ENCODE data around the gene DAAM2.
A peak's percentile ranks its signal among the peaks of the same experiment; 100 is the strongest.

The DAAM2 gene

GRCh38 chr6:39849764-39850163 lies 57.6 kb downstream of the DAAM2 start:
- DNase-seq = no peak

- peak; percentile 13 for DNase-seq
Observed at GRCh38 chr6:39850736-39851297, 58.6 kb downstream of the DAAM2 start.

DNA sequence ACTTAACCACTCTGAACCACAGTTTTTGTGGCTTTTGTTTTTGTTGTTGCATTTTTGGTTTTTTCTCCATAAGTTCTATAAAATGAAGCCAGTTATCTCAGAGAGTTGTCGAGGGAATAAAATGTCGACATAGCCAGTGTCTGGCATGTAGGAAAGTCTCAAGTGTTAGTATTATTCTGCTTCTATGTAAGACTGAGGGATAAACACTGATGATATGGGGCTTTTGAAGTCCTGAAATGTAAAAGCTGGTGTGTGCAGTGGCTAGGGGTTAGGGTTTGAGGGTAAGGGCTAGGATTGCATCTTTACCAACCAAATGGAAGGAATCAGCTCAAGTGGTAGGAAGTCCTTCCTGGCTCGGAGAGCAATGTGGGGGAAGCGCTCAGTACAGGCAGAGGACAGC lies 59.2 kb downstream of the DAAM2 start:
- no peak for DNase-seq

DNA sequence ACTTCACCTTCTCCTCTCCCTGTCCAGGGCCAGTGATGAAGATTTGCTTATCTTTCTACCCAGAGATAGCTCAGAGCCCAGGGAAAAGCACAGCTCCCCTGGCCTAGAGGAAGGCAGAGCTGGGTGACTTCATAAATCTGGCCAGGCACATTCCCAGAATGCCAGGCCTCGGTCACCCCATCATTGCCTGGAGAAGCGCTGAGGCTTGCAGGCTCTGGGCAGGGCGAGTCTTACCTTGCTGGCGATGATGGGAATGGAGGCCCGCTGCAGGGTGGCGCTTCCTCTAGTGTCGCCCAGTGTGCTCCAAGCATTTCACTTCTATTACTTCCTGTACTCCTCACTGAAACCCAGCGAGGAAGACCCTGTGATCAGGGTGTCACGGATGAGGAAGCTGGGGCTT lies 60.1 kb downstream of the DAAM2 start:
- DNase-seq = no peak

DNA sequence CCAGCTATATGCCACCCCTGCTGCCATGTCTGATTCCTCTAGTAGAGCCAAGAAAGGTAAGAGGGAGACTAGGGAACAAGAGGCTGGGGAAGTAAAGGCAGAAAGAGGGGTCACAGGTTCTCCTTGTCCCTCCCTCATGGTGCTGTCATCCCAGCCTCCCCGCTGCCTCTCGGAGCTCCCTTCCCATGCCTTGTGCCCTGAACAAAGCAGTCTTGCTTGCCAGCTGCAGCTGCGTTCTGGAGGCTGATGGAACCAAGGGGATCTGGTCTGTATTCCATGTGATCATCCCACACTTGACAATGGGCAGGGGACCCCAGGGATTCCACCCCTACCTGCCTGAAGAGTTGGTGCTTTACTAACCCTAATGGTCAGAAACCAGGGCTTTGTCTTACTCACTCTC lies 61.4 kb downstream of the DAAM2 start:
- DNase-seq = no peak

DNA sequence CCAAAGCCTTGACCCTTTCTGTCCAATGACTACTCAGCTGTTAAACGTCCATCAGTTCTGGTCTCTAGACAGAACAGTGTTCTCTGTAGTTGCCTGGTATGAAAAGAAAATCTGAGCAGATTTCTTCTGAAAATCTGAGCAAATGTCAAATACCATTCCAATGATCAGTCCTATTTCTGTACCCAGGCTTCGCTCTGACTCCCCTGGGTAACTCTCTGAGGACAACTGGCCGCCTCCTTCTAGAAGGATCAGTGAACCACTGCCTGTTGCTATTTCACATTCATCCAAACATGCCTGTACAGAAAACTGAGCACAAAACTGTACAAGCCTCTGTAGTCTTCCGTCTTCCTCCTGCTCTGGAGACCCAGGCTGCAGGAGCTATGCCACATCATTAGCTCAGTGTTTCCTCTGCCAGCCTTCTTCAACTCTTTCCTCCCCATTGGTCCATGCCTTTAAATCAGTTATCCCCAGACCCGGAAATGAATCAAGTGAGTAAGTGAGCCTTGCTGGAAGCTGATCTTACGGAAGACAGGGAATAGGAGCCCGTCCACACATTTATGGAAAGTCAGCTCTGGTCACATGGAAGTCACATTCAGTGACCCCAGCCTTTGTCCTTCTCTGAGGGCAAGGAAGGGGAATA lies 63.3 kb downstream of the DAAM2 start:
- DNase-seq = no peak

- peak; percentile 7 for DNase-seq
Observed at GRCh38 chr6:39859025-39859424, 66.8 kb downstream of the DAAM2 start.

DNA sequence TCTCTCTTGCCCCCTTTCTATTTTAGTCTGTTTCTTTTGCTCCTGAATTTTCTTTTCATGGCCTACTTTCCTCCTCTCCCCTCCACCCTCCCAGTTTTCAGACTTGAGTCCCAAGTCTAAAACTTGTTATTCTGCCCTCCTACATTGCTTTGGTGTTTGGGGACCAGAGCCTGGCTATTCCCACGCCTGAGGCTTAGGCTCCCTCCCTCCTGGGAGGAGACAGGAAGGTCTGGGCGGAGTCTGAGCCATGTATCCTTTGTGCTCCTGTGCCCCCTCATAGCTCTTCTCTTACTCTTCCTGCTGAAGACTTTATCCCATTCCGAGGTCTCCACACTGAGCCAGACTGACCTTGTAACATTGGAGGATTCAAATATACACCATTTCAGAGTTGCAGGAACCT lies 69.5 kb downstream of the DAAM2 start:
- no peak for DNase-seq

- peak; percentile 84 for DNase-seq
Observed at GRCh38 chr6:39865011-39865888, 73.1 kb downstream of the DAAM2 start.

- DNase-seq = peak; percentile 31
Observed at GRCh38 chr6:39867592-39867991, 75.4 kb downstream of the DAAM2 start.

- peak; percentile 17 for DNase-seq
Observed at GRCh38 chr6:39870950-39871349, 78.8 kb downstream of the DAAM2 start.

DNA sequence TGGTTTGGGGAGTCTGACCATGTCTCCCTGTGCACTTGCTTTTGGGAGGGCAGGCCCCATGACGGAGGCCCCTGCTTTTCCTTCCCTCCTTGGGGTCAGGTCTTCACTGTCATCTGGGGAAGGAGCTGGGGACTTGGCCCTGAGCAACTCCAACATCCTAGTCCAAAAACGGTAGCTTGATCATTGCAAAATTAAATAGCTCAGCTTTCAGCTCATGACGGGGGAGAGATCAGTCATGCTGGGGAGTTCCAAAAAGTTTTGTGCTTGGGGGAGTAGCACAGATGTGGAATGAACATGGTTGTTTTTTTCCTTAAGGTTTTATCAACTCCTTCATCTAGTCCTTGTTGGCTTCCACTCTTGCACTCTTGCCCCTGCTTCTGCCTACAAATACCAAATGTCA lies 81.3 kb downstream of the DAAM2 start:
- DNase-seq = no peak

GRCh38 chr6:39876111-39876510 lies 83.9 kb downstream of the DAAM2 start:
- no peak for DNase-seq

- DNase-seq = no peak
Observed at GRCh38 chr6:39876826-39877225, 84.7 kb downstream of the DAAM2 start.

DNA sequence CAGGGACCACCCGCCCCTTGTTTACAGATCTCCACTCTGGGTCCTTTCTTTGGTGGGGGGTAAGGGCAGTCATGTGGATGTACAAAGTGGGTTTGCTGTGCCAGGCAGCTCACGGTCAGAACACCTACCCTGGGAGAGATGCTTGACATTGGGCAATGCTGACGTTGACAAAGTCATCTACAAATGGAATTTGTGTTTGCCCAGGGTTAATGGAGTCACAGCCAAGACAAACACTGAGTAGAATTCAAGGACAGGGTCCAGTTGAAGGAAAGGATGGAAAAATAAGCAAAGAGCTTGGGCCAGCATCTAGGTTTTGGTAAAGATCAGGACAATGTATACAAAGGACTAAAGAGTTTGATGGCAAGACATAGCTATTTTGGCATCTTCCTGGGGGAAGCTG lies 87.4 kb downstream of the DAAM2 start:
- DNase-seq = no peak

DNA sequence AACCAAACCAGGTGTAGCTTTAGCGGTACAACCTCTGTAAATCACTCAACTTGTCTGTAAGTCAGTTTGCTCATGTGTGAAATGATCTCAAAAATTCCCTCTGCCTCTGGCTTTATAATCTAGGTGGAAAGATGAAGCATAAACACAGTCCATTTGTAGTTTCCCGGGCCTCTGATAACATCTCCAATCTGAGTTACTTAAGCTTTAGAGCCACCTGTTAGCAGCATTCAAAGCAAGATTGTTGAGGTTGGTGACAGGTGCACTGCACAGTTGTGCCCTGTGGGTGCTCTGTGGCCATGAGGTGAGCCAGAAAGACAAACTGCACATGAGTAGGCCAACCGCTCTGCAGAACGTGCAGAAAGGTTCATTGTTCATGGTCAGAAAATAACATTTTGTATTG lies 88.4 kb downstream of the DAAM2 start:
- no peak for DNase-seq

DNA sequence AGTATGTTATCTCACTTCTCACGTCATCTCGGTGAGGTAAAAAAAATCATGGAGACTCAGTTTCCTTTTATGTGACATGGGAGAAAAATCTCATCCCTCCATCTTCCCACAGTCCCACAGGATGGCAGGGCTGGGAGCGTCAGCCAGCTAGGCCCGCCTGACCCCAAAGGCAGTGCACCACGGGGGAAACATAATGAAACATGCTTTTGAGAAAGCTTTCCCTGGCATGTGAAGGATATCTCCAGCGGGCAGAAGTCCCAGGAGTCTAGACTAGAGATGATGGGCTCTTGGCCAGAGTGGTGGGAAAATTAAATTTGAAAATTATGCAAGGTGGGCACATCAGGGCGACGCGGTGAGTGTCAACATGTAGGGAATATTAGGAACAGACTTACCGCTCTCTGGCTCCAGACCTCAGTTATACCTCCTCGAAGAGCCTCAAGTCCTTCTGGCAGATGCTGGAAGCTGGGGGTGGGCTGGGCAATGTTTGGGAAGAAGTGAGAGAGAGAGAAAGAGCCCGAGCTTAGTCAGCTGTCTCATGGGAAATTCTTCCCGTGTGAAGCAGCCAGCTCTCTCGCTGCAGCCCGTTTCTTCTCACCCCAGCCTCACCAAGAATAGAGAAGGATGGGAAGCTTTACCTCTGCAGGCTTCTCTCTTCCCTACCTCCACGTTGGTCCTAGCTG lies 89.8 kb downstream of the DAAM2 start:
- DNase-seq = no peak

DNA sequence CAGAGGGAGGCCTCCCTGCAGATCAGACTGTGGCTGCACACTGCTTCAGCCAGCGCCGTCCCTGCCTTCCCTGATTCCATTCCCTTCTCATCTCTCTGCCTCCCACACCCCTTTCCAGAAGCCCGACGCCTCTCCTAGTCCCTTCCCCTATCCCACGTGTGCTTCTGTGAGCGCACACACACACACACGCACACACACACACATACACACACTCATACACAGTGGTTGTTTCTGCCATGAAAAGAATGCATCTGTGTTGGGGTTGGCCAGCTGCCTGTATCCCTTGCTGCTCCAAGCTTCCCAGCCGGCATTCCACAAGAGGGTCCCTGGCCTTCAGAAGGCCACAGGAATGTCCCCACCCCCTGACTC lies 90.3 kb downstream of the DAAM2 start:
- DNase-seq = no peak

- DNase-seq = no peak
Observed at GRCh38 chr6:39884696-39885095, 92.5 kb downstream of the DAAM2 start.

- DNase-seq = no peak
Observed at GRCh38 chr6:39885691-39886090, 93.5 kb downstream of the DAAM2 start.

- DNase-seq = no peak
Observed at GRCh38 chr6:39886871-39887270, 94.7 kb downstream of the DAAM2 start.

DNA sequence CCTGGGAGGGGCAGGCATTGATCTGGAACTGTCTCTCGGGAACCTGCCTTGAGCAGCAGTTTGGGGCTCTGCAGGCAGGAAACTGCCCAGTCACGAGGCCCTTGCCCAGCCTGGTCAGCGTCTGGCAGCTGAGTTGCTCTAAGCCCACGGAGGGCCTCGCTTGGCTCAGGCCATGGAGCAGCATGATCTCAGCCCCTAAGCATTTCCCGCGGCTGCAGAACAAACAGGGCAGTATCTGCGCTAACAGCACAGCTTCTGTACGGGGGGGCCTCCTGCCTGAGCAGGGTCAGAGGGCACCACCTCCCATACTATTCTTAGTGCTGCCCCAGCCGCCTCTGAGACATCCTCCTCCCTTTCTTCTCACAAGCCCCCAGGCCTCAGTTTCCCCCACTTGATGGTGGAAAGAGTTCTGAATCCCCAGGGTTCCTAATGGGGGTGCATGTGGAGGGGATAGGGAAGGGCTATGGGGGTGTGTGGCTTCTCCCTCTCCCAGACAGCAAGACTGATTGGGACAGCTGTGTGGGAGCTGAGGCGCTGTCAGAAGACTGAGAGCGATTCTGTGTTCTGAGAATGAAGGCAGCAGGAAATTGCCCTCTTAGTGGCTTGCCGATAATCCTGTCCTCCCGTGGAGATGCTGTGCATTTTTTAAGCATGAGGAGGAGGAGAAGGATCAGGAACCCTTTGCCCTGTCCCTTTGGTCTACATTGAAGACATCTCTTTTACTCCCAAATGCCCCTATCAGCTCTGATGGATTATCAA lies 95.7 kb downstream of the DAAM2 start:
- DNase-seq = peak; percentile 57

GRCh38 chr6:39889229-39889628 lies 97.1 kb downstream of the DAAM2 start:
- no peak for DNase-seq
